Tibial nerve (tissue), 4 donors: Measurements from ENCODE around the gene TRNP1. TPM values are rescaled to one million over a fixed set of nuclear protein-coding genes. Genes with fewer than 3 reads are reported as not detected.

ENCODE experiments used
- DNase-seq, 2 donors: peaks; one replicate each; pipeline ENCODE4 v3.0.0-alpha.2; 2019; ENCODE audit warnings: low spot score in 2 of 2
- H3K27ac ChIP-seq, 4 donors: fragments of 200-600 bp; sonication (generic) in 3 of 4; one replicate each; pipeline ENCODE4 v1.5.1; 2017 to 2019; ENCODE audit warnings: mild to moderate bottlenecking in 1 of 4
- H3K27me3 ChIP-seq, 2 donors: fragments of 200-600 bp; sonication (generic) in 1 of 2; one replicate each; pipeline versions ENCODE4 v1.5.1 to v1.6.0; 2017 to 2019
- H3K36me3 ChIP-seq, 3 donors: fragments of 200-600 bp; sonication (generic); one replicate each; pipeline ENCODE4 v1.5.1; 2018 to 2019
- H3K4me1 ChIP-seq, 4 donors: fragments of 200-600 bp; sonication (generic) in 3 of 4; one replicate each; pipeline ENCODE4 v1.5.1; 2017 to 2019
- H3K4me3 ChIP-seq, 4 donors: fragments of 200-600 bp; sonication (generic) in 3 of 4; one replicate each; pipeline ENCODE4 v1.5.1; 2017 to 2019; ENCODE audit warnings: mild to moderate bottlenecking in 1 of 4, moderate library complexity in 1 of 4
- H3K9me3 ChIP-seq, 4 donors: fragments of 200-600 bp; sonication (generic) in 3 of 4; one replicate each; pipeline ENCODE4 v1.5.1; 2017 to 2019
- EP300 ChIP-seq, 2 donors: sonication (generic); formaldehyde crosslinking; IDR thresholded peaks; one replicate each; pipeline ENCODE4 v1.6.1; 2017; ENCODE audit warnings: antibody characterized with exemption in 2 of 2, mild to moderate bottlenecking in 1 of 2
- POLR2A ChIP-seq, 2 donors: fragments of 450-650 bp; IDR thresholded peaks; one replicate each; pipeline ENCODE4 v1.6.1; 2017; ENCODE audit warnings: antibody characterized with exemption in 2 of 2, mild to moderate bottlenecking in 2 of 2, moderate library complexity in 2 of 2
- WGBS, 2 donors: methylation state at CpG; one replicate each; pipeline ENCODE4 v1.1.5; 2018; 5-methylcytosine and 5-hydroxymethylcytosine counted together
- total RNA-seq, 4 donors: library from RNA; depleted of rRNA; stranded (reverse); fragments of >200 nt; gene quantifications; one replicate each; pipeline ENCODE4 v1.1.0, GENCODE V29; 2016
- TF ChIP-seq, protein P1 (sequence below), 5 experiments: fragments of 200-600 bp in 3 of 5; fragments of 450-650 bp in 2 of 5; sonication (generic) in 3 of 5; IDR thresholded peaks; one replicate each; pipeline ENCODE4 v1.5.1; 2016 to 2019; ENCODE audit warnings: antibody characterized with exemption in 5 of 5, mild to moderate bottlenecking in 3 of 5, moderate library complexity in 2 of 5

Gene TRNP1
- total RNA-seq, 4 donors from 2014 or later: 15.0 to 55.7 (median 52.4) TPM

DNA sequence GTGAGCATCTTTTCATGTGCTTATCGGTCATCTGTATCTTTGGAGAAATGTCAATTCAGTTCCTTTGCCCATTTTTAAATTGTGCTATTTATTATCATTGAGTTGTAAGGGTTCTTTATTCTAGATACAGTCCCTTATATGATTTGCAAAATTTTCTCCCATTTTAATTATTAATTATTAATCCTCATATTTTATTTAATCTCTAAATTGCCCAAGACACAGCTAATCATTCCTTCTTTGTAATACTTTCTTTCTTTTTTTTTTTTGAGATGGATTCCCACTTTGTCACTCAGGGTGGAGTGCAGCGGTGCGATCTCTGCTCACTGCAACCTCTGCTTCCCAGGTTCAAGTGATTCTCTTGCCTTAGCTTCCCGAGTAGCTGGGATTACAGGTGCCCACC lies 32.2 kb downstream of the TRNP1 start:
- Histone ChIP-seq H3K27me3 (no peaks in the 10 kb centered on the region), H3K27ac (no peak overlapping the region)
- 93 to 94% methylated on average over 4 of the region's 4 CpGs for WGBS, 2 donors

DNA sequence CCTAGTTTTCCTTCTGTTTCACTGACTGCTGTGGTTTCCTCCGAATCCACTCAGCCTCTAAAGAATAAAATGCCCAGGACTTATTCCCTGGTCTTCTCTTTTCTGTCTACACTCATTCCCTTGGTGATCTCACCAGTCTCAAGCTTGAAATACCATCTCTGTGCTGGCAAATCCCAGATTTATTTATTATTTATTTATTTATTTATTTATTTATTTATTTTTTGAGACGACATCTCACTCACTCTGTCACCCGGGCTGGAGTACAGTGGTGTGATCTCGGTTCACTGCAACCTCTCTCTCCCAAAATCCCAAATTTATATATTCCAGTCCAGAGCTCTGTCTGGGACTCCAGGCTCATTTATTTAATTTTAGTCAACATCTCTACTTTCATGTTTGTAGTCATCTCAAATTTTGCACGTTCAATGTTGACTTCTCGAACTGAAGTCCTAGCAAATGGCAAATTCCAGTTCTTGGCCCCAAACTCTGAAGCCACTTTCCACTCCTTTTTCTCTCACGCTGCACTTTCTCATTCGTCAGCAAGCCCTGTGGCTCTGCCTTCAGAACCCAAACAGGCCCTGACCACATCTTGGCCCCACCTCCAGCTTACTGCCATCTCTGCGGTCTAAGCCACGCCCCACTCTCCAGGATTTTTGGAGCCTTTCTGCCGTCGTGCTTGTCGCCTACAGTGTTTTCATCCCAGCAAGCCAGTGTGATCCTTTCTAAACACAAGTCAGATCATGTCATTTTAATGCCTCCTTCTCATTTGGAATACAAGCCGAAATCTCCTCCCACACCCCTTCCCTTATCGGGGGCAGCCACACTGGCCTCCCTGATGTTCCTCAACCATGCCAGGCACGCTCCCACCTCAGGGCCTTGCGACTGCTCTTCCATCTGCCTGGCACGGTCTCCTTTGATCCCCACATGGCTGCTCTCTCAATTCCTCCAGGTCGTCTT lies 33.4 kb downstream of the TRNP1 start:
- TF ChIP-seq EP300 (IDR thresholded peaks at IDR 0.05) (no peak), POLR2A (IDR thresholded peaks at IDR 0.05) (no peak)
- TF ChIP-seq, protein P1, sequence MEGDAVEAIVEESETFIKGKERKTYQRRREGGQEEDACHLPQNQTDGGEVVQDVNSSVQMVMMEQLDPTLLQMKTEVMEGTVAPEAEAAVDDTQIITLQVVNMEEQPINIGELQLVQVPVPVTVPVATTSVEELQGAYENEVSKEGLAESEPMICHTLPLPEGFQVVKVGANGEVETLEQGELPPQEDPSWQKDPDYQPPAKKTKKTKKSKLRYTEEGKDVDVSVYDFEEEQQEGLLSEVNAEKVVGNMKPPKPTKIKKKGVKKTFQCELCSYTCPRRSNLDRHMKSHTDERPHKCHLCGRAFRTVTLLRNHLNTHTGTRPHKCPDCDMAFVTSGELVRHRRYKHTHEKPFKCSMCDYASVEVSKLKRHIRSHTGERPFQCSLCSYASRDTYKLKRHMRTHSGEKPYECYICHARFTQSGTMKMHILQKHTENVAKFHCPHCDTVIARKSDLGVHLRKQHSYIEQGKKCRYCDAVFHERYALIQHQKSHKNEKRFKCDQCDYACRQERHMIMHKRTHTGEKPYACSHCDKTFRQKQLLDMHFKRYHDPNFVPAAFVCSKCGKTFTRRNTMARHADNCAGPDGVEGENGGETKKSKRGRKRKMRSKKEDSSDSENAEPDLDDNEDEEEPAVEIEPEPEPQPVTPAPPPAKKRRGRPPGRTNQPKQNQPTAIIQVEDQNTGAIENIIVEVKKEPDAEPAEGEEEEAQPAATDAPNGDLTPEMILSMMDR (IDR thresholded peaks at IDR 0.05): no peak
- Histone ChIP-seq H3K4me3 (no peak overlapping the region), H3K9me3 (no peaks in the 10 kb centered on the region), H3K4me1 (peaks cover 0 to 25% (median 4%) of the 10 kb centered on the region in 4 donors), H3K27me3 (no peaks in the 10 kb centered on the region), H3K27ac (peak overlapping the region in 2 of 4 donors; percentile 58 to 60), H3K36me3 (no peaks in the 10 kb centered on the region)
- no peak for DNase-seq
- WGBS, 2 donors: 48 to 50% methylated on average over 19 of the region's 19 CpGs

More for the DNA sequence above, 32.2 kb downstream of the TRNP1 start:
- H3K4me3 ChIP-seq: no peak overlapping the region
- H3K9me3 ChIP-seq: no peaks in the 10 kb centered on the region
- peaks cover 0 to 17% (median 0%) of the 10 kb centered on the region in 4 donors for H3K4me1 ChIP-seq
- TF ChIP-seq, protein P1 (IDR thresholded peaks at IDR 0.05): no peak
- TF ChIP-seq POLR2A (IDR thresholded peaks at IDR 0.05) (no peak), EP300 (IDR thresholded peaks at IDR 0.05) (no peak)
- no peak for DNase-seq
- no peaks in the 10 kb centered on the region for H3K36me3 ChIP-seq

DNA sequence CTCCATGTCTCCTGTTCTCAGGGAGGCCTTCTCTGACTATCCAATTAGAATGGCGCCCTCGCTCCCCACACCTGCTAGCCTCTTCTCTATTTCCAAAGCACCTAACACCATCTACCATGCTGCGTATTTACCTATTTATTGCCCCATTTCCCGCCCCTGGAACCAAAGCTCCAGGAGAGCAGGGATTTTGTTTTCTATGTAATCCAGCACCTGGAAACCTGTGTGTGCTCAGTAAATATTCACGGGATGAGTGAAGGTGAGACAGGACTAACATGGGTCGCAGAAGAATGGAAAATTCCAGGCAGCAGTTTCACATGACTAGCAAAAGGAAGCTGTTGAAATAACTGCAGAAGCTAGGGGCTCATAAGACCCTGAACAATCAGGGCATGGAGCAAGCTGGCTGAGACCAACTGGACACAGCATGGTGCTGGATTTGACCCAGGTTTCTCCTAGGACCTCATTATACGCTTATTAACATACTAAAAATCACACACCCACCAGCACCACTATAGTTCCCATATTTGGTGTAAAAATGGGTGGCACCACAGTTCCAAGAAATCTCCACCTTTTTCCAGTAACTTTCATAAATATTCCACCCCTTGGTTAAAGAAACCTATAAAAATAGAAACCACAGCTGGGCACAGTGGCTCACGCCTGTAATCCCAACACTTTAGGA lies 34.2 kb downstream of the TRNP1 start:
- DNase-seq: no peak
- Histone ChIP-seq H3K4me3 (no peak overlapping the region), H3K36me3 (no peaks in the 10 kb centered on the region), H3K27ac (peak overlapping the region in 2 of 4 donors; percentile 58 to 60), H3K9me3 (no peaks in the 10 kb centered on the region), H3K4me1 (peaks cover 0 to 28% (median 5%) of the 10 kb centered on the region in 4 donors), H3K27me3 (no peaks in the 10 kb centered on the region)
- WGBS, 2 donors: 76 to 77% methylated on average over 8 of the region's 8 CpGs
- TF ChIP-seq, protein P1 (IDR thresholded peaks at IDR 0.05): no peak
- TF ChIP-seq POLR2A (IDR thresholded peaks at IDR 0.05): no peak
- no peak for TF ChIP-seq EP300 (IDR thresholded peaks at IDR 0.05)

DNA sequence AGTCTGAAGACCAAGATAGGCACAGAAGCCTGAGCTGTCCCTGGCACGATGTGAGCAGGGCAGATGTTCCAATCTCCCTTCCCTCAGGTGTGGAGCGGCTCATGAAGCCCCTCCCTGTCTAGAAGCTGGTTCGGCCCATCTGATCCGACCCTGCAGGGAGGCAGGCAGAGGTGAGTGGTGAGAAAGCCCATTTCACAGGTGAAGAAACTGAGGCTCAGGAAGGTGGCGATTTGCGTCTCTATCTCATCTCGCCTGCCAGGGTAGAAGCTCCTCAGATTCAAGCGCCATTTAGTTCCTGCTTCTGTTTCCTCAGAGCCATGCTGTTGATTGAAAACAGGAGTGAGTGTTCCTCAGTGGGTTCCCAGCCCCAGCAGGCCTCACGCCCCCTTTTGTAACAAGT lies 36.0 kb downstream of the TRNP1 start:
- Histone ChIP-seq H3K27me3 (no peaks in the 10 kb centered on the region), H3K36me3 (no peaks in the 10 kb centered on the region), H3K4me3 (no peak overlapping the region), H3K4me1 (peaks cover 0 to 28% (median 5%) of the 10 kb centered on the region in 4 donors), H3K27ac (no peak overlapping the region), H3K9me3 (no peaks in the 10 kb centered on the region)
- WGBS, 2 donors: 85 to 86% methylated on average over 9 of the region's 9 CpGs
- no peak for TF ChIP-seq POLR2A (IDR thresholded peaks at IDR 0.05)
- no peak for TF ChIP-seq EP300 (IDR thresholded peaks at IDR 0.05)
- TF ChIP-seq, protein P1 (IDR thresholded peaks at IDR 0.05): no peak
- no peak for DNase-seq
